ENCODE results near the gene ZNF674.

DNA sequence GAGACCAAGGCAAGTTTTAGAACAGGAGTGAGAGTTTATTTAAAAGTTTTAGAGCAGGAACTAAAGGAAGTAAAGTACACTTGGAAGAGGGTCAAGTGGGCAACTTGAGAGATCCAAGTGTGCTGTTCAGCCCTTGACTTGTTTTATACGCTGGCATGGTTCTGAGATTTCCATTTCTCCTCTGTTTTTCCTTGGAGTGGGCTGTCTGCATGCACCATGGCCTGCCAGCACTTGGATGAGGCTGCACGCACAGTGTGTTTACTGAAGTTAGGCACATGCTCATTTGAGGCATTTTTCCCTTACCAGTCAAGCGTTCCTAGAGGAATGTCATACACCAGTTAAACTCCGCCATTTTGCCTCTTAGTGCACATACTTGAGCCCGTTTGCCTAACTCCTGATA is 8.7 kb upstream of the ZNF674 start:
- TF ChIP-seq KAT2A (conservative IDR thresholded peaks at IDR 0.05; ENCODE audit: control insufficient read depth, low read depth, low read length) (no peak), SREBF2 (IDR thresholded peaks at IDR 0.05; ENCODE audit: low read length) (no peak), POLR2AphosphoS5 (IDR thresholded peaks at IDR 0.05; ENCODE audit: low read length) (no peak), ZNF274 (IDR thresholded peaks at IDR 0.05; ENCODE audit: insufficient read depth, insufficient read length) (no peak), CEBPB (IDR thresholded peaks at IDR 0.05; ENCODE audit: borderline replicate concordance in 1 of 2, low read depth in 2 of 2, low read length in 2 of 2) (no peak), STAT3 (IDR thresholded peaks at IDR 0.05; ENCODE audit: low read depth, low read length) (no peak), MXI1 (IDR thresholded peaks at IDR 0.05; ENCODE audit: low read depth, low read length) (no peak)
- TF ChIP-seq, protein P1, sequence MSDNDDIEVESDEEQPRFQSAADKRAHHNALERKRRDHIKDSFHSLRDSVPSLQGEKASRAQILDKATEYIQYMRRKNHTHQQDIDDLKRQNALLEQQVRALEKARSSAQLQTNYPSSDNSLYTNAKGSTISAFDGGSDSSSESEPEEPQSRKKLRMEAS (IDR thresholded peaks at IDR 0.05; ENCODE audit: low read depth, low read length) = no peak
- TF ChIP-seq, protein P2, sequence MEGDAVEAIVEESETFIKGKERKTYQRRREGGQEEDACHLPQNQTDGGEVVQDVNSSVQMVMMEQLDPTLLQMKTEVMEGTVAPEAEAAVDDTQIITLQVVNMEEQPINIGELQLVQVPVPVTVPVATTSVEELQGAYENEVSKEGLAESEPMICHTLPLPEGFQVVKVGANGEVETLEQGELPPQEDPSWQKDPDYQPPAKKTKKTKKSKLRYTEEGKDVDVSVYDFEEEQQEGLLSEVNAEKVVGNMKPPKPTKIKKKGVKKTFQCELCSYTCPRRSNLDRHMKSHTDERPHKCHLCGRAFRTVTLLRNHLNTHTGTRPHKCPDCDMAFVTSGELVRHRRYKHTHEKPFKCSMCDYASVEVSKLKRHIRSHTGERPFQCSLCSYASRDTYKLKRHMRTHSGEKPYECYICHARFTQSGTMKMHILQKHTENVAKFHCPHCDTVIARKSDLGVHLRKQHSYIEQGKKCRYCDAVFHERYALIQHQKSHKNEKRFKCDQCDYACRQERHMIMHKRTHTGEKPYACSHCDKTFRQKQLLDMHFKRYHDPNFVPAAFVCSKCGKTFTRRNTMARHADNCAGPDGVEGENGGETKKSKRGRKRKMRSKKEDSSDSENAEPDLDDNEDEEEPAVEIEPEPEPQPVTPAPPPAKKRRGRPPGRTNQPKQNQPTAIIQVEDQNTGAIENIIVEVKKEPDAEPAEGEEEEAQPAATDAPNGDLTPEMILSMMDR (IDR thresholded peaks at IDR 0.05 in 2 of 3, conservative IDR thresholded peaks at IDR 0.05 in 1 of 3; ENCODE audit: control insufficient read depth in 2 of 3, extremely low read depth in 1 of 3, insufficient read depth in 1 of 3, low read depth in 3 of 3, low read length in 3 of 3) = no peak

Data from GM12878 (cell line).